ENCODE results near the gene KHDRBS1. TPM values are rescaled to one million over a fixed set of nuclear protein-coding genes. Genes with fewer than 3 reads are reported as not detected.
A peak's percentile ranks its signal among the peaks of the same experiment; 100 is the strongest.

Gene KHDRBS1
- total and polyA plus RNA-seq, 9 of the 15 experiments (the other 6 are each of a cell fraction or from before 2014, with no cell fraction given) = 48.4 to 257 (median 114) TPM

DNA sequence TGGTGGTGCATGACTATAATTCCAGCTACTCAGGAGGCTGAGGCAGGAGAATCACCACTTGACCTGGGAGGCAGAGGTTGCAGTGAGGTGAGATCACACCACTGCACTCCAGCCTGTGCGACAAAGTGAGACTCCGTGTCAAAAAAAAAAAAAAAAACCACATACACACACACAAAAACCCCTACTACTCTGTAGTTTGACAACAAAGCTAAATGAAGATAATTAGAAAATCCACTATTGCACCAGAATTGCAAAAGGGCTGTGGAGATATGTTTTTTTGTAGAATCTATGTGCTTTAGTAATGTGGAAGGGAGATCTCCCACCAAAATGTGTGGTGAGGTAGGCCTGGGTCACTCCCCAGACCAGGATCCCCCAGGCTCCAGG is 32.2 kb upstream of the KHDRBS1 start:
- Histone ChIP-seq H3K9me3 (replicated peaks; ENCODE audit: control insufficient read depth, insufficient read depth, low read depth, low read length) (no peaks in the 10 kb centered on the region), H3K4me3 (no peak overlapping the region)
- in situ Hi-C loops (cut with MboI) = no loop called here

More for the DNA sequence above, 32.2 kb upstream of the KHDRBS1 start:
- ChIA-PET CTCF (ENCODE audit: low intra/inter-chr PET ratio) (interaction anchor here (0.6 to 0.8 kb wide), 2 partner anchors 22 to 26 kb away, joined by 3 to 4 read pairs; no protein-coding TSS in a partner anchor), POLR2A (interaction anchor here (0.6 to 1.5 kb wide), 2 partner anchors 10 to 720 kb away, joined by 3 read pairs; no protein-coding TSS in a partner anchor)
- H3K9me1 ChIP-seq (ENCODE audit: control insufficient read depth, insufficient read depth, low read length) = no peaks in the 10 kb centered on the region
- DNase-seq (ENCODE audit: extremely low read depth in 1 of 4, low spot score in 3 of 4) (no peak), ATAC-seq (no peak), FAIRE-seq (no peak)
- H3K36me3 ChIP-seq (ENCODE audit: control insufficient read depth, insufficient read depth, low read length) = no peaks in the 10 kb centered on the region
- H3K79me2 ChIP-seq (ENCODE audit: control insufficient read depth, insufficient read depth, low read length) = no peaks in the 10 kb centered on the region
- no peak overlapping the region for H3K4me2 ChIP-seq (ENCODE audit: insufficient read depth, low read length)
- BruUV-seq (replicated peaks) = no TSS peak
- no peaks in the 10 kb centered on the region for H4K20me1 ChIP-seq (replicated peaks; ENCODE audit: control insufficient read depth, insufficient read depth, low read length)
- intact Hi-C loops (cut with micrococcal nuclease) = no loop called here
- peaks cover 0 to 5% of the 10 kb centered on the region in 2 experiments; a peak in 3 of 5 replicates for H3K4me1 ChIP-seq (replicated peaks in 1 of 2; ENCODE audit: control insufficient read depth in 2 of 2, insufficient read depth in 2 of 2, low read length in 2 of 2)
- no peaks in the 10 kb centered on the region for H3K27me3 ChIP-seq (ENCODE audit: control insufficient read depth in 2 of 2, insufficient read depth in 2 of 2, low read length in 2 of 2)
- no peak overlapping the region for H3K9ac ChIP-seq (ENCODE audit: insufficient read depth in 1 of 2, low read depth in 2 of 2, low read length in 2 of 2)
- H2AFZ ChIP-seq (ENCODE audit: low read depth, low read length) = peak overlapping the region; percentile 45; the same call in 1 of the 2 replicates
- no peak overlapping the region for H3K27ac ChIP-seq (ENCODE audit: extremely low read depth, low read depth, low read length)
- no peak for TF ChIP-seq GATAD2A (IDR thresholded peaks at IDR 0.05)
- TF ChIP-seq, protein P1, sequence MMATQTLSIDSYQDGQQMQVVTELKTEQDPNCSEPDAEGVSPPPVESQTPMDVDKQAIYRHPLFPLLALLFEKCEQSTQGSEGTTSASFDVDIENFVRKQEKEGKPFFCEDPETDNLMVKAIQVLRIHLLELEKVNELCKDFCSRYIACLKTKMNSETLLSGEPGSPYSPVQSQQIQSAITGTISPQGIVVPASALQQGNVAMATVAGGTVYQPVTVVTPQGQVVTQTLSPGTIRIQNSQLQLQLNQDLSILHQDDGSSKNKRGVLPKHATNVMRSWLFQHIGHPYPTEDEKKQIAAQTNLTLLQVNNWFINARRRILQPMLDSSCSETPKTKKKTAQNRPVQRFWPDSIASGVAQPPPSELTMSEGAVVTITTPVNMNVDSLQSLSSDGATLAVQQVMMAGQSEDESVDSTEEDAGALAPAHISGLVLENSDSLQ (IDR thresholded peaks at IDR 0.05) = no peak
- no peak for TF ChIP-seq RBM14 (IDR thresholded peaks at IDR 0.05; ENCODE audit: borderline replicate concordance, insufficient read depth, low read depth, low read length)
- TF ChIP-seq, protein P2, sequence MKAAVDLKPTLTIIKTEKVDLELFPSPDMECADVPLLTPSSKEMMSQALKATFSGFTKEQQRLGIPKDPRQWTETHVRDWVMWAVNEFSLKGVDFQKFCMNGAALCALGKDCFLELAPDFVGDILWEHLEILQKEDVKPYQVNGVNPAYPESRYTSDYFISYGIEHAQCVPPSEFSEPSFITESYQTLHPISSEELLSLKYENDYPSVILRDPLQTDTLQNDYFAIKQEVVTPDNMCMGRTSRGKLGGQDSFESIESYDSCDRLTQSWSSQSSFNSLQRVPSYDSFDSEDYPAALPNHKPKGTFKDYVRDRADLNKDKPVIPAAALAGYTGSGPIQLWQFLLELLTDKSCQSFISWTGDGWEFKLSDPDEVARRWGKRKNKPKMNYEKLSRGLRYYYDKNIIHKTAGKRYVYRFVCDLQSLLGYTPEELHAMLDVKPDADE (conservative IDR thresholded peaks at IDR 0.05; ENCODE audit: control insufficient read depth, low read depth, low read length) = no peak
- no peak for TF ChIP-seq ZNF146 (CRISPR knock-in tag; IDR thresholded peaks at IDR 0.05; ENCODE audit: unreplicated experiment)
- TF ChIP-seq ZNF384 (IDR thresholded peaks at IDR 0.05; ENCODE audit: low read depth, low read length) = no peak
- no peak for TF ChIP-seq CC2D1A (IDR thresholded peaks at IDR 0.05)
- no peak for TF ChIP-seq RBM17 (IDR thresholded peaks at IDR 0.05; ENCODE audit: borderline replicate concordance, low read depth, low read length)
- no peak for TF ChIP-seq RBM39 (optimal IDR thresholded peaks at IDR 0.05; ENCODE audit: low read depth, low read length)
- TF ChIP-seq, protein P3, sequence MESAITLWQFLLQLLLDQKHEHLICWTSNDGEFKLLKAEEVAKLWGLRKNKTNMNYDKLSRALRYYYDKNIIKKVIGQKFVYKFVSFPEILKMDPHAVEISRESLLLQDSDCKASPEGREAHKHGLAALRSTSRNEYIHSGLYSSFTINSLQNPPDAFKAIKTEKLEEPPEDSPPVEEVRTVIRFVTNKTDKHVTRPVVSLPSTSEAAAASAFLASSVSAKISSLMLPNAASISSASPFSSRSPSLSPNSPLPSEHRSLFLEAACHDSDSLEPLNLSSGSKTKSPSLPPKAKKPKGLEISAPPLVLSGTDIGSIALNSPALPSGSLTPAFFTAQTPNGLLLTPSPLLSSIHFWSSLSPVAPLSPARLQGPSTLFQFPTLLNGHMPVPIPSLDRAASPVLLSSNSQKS (CRISPR knock-in tag; IDR thresholded peaks at IDR 0.05) = no peak
- TF ChIP-seq RBM25 (IDR thresholded peaks at IDR 0.05; ENCODE audit: low read depth, low read length, severe bottlenecking) = no peak
- TF ChIP-seq ZNF830 (CRISPR knock-in tag; IDR thresholded peaks at IDR 0.05) = no peak
- TF ChIP-seq, protein P4, sequence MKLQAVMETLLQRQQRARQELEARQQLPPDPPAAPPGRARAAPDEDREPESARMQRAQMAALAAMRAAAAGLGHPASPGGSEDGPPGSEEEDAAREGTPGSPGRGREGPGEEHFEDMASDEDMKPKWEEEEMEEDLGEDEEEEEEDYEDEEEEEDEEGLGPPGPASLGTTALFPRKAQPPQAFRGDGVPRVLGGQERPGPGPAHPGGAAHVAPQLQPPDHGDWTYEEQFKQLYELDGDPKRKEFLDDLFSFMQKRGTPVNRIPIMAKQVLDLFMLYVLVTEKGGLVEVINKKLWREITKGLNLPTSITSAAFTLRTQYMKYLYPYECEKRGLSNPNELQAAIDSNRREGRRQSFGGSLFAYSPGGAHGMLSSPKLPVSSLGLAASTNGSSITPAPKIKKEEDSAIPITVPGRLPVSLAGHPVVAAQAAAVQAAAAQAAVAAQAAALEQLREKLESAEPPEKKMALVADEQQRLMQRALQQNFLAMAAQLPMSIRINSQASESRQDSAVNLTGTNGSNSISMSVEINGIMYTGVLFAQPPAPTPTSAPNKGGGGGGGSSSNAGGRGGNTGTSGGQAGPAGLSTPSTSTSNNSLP (IDR thresholded peaks at IDR 0.05; ENCODE audit: borderline replicate concordance, low read depth, low read length) = no peak
- TF ChIP-seq ZNF239 (CRISPR knock-in tag; IDR thresholded peaks at IDR 0.05) = no peak
- no peak for TF ChIP-seq DIDO1 (tag; IDR thresholded peaks at IDR 0.05; ENCODE audit: low read depth)
- TF ChIP-seq PHF21A (IDR thresholded peaks at IDR 0.05; ENCODE audit: borderline replicate concordance, low read depth) = no peak
- no peak for TF ChIP-seq BACH1 (tag; IDR thresholded peaks at IDR 0.05)
- no CpG with 5 or more reads among the region's 2 CpGs for WGBS (ENCODE audit: insufficient coverage, low coverage, missing lambda C conversion rate)

Measured in K562 (cell line).